IMR-90 (cell line): ENCODE data around the gene SLC6A4.
A peak's percentile ranks its signal among the peaks of the same experiment; 100 is the strongest.

Experiments used
- BHLHE40 ChIP-seq: fragments of 150-350 bp; IDR thresholded peaks from 2 replicates; pipeline ENCODE4 v1.6.1; 2016; ENCODE audit warnings: mild to moderate bottlenecking, low read depth, low read length
- CEBPB ChIP-seq: IDR thresholded peaks from 2 replicates; pipeline ENCODE4 v1.6.1; 2012; ENCODE audit warnings: low read depth, low read length, improper control_type of control experiment
- CHD1 ChIP-seq: IDR thresholded peaks from 2 replicates; pipeline ENCODE4 v1.6.1; 2012; ENCODE audit warnings: low read depth, low read length, improper control_type of control experiment
- CTCF ChIP-seq: conservative IDR thresholded peaks from 2 replicates; pipeline ENCODE4 v1.5.1; 2012; ENCODE audit warnings: mild to moderate bottlenecking, low read depth, low read length, improper control_type of control experiment
- FOS ChIP-seq: fragments of 150-350 bp; IDR thresholded peaks from 2 replicates; pipeline ENCODE4 v1.6.1; 2016; ENCODE audit warnings: low read depth, low read length
- MAFK ChIP-seq: IDR thresholded peaks from 2 replicates; pipeline ENCODE4 v1.6.1; 2012; ENCODE audit warnings: low read depth, low read length, improper control_type of control experiment
- POLR2A ChIP-seq: IDR thresholded peaks from 2 replicates; pipeline ENCODE4 v1.6.1; 2012; ENCODE audit warnings: mild to moderate bottlenecking, low read depth, low read length
- RAD21 ChIP-seq: IDR thresholded peaks from 2 replicates; pipeline ENCODE4 v1.6.1; 2012; ENCODE audit warnings: low read length, improper control_type of control experiment
- RCOR1 ChIP-seq: IDR thresholded peaks from 2 replicates; pipeline ENCODE4 v1.6.1; 2012; ENCODE audit warnings: mild to moderate bottlenecking, low read length, improper control_type of control experiment; ENCODE audit not compliant: insufficient replicate concordance
- RFX5 ChIP-seq: IDR thresholded peaks from 2 replicates; pipeline ENCODE4 v1.8.0; 2012; ENCODE audit warnings: low read depth, mild to moderate bottlenecking, low read length, moderate library complexity
- SMC3 ChIP-seq: fragments of 150-350 bp; IDR thresholded peaks from 2 replicates; pipeline ENCODE4 v1.6.1; 2016; ENCODE audit warnings: low read depth, mild to moderate bottlenecking, antibody characterized with exemption, low read length, moderate library complexity

GRCh38 chr17:30256756-30257506 lies 21.4 kb upstream of the SLC6A4 start:
- no peak for TF ChIP-seq POLR2A
- no peak for TF ChIP-seq RFX5
- TF ChIP-seq RAD21, result no peak
- no peak for TF ChIP-seq MAFK
- no peak for TF ChIP-seq CTCF
- no peak for TF ChIP-seq RCOR1
- no peak for TF ChIP-seq SMC3
- peak; percentile 85 for TF ChIP-seq CEBPB
- TF ChIP-seq BHLHE40, result no peak
- no peak for TF ChIP-seq CHD1
- TF ChIP-seq FOS, result no peak
